Endometrium (tissue), 2 donors: Measurements from ENCODE around the gene PIERCE2.
"Not testable (repeated sequence)": the region's sequence is repeated elsewhere in the genome, so short reads cannot be mapped to it uniquely, and the experiment has no call there.

Experiments
- FAIRE-seq: peaks from 2 replicates; lab custom pipeline; 2012; peaks lifted over from hg19 to GRCh38; lab: Jason Lieb, UNC
- donor health status: control.
- donor health status: control.

The PIERCE2 gene, protein sequence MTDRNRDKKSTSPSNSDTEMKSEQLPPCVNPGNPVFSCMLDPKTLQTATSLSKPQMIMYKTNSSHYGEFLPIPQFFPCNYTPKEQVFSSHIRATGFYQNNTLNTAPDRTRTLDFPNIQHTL

DNA sequence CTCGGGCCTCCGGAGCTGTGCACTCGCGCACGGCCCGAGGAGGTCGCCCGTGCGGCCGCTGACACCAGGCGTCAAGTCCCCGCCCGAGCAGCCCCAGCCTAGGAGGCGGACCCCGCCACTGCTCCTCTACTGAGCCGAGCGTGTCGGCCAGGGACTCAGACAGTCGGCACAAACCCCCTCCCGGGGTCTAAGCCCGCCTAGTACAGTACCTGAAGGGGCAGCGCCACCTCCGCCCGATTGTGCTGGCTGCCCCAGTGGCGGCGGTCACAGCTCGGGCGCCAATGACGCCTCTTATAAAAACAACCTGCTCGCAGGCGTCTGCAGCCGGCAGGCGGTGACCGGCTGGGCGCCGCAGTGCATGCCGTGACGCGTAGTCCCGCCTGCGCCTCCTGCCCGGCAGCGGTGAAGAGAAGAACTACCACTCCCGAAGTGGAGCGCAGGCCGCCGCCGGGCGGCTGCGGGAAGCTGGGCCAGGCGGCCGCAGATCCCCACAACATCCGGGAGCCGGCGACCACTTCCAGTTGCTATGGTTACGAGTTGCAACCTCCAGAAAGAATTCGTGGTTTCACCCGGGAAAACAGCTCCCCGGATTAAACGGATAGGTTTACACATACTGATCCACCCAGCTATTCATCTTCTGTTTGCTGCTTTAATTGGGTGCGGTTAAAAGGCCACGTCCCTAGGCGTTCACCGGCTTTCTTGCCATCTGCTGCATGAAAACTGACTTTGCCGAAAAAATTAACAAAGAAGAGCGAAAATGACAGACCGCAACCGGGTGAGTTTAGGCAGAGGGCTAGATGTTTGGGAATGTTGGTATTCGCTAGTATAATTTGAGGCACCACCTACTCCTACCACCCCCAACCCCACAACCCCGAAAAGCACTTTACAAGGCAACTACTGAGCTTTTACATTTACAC, at the start of gene PIERCE2, which contains the start of gene CCPG1:
PIERCE2 (plus strand) TSS at position 484 of the 917 bp plus-strand sequence; CDS start at position 758, 274 bp downstream.
CCPG1 (minus strand) TSS at position 348 of the 917 bp plus-strand sequence. CDS start 18,935 bp downstream, outside the sequence.
- peak; percentile 65 for FAIRE-seq

DNA sequence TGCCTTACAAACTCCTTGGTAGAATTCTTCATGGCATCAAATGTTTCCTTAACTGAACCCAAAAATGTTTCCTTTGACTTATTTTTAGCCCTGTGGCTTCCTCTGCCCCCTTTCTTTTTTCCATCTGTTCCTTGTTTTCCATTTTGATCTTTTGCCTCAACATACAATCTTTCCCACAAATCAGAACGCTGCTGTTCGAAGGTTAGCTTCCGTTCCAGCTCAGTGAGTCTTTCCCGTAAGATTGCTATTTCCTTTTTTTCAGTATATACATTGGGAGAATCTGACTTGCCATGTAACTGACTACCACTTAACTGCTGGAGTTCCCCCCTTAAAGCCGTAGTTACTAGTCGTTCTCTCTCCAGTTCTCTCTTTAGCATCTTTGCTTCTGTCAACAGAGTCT, 48.0 kb upstream of the PIERCE2 start:
- no peak for FAIRE-seq

- FAIRE-seq = no peak
Measured at GRCh38 chr15:55361048-55361447, 47.2 kb upstream of the PIERCE2 start.

- FAIRE-seq = no peak
Measured at GRCh38 chr15:55362641-55363040, 45.7 kb upstream of the PIERCE2 start.

DNA sequence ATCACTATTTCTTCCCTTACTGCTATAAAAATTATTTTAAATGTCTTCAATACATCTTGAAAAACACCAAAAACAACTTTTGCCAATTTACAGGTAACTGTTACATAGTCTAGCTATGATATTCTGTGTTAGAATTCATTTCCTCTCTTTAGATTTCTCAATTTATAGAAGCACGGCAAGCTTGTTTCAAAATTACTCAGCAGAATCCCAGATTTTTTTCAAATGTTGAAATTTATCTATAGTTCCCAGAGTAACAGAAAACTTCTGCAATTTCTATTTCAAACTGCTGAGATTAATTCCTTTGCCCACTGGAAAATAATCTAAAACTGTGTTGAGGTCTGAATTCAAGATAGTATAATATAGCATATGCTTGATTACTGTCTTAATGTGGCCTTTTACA, 41.3 kb upstream of the PIERCE2 start:
- no peak for FAIRE-seq

DNA sequence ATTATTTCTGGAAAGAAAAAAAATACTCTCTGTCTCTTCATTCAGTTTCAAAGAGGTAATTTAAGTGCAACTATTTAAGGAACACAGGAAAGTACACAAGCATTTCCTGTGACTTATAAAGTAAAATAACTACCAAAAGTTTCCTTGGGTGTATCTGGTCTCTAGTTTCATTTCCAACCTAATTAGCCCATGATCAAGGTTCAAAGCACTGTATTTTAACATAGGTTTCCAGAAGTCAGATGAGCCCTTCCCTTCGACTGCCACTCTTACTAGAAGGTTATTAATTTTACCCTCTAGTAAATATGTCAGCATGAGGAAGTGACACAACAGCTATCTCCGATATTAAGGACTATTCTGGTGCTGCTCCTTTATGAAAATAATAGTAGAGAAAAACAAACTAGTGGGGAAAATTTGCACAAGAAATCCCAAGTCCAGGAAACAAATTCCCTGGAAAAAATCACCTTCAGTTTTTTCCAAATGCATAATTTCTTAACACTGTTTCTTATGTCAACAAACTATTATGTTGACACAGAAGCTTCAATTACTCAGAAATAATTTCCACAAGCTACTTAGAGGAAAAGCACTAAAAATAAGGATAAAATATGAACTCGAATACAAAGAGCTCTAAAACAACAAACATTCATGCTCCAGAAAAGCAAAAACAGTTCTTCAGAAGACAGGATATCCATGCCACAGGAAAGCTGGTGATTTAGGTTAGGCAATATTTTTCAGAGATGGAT, 35.4 kb upstream of the PIERCE2 start:
- no peak for FAIRE-seq

- no peak for FAIRE-seq
Measured at GRCh38 chr15:55379095-55379494, 29.2 kb upstream of the PIERCE2 start.

DNA sequence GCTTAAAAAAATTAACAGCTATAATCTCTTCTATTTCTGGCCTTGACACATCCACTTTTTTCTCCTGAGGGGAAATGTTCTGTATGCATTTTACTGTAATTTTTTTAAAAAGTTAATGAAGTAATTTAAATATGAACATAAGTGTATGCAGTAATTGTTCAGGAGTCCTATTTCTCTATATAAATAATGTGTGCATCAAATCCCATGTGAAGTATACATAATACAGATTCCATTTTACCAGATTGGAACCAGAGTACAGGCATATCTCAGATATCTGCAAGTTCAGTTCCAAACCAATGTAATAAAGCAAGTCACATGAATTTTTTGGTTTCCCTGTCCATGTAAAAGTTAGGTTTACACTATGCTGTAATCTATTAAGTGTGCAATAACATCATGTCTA, 26.7 kb upstream of the PIERCE2 start:
- FAIRE-seq = no peak

- no peak for FAIRE-seq
Measured at GRCh38 chr15:55383687-55384086, 24.6 kb upstream of the PIERCE2 start.

DNA sequence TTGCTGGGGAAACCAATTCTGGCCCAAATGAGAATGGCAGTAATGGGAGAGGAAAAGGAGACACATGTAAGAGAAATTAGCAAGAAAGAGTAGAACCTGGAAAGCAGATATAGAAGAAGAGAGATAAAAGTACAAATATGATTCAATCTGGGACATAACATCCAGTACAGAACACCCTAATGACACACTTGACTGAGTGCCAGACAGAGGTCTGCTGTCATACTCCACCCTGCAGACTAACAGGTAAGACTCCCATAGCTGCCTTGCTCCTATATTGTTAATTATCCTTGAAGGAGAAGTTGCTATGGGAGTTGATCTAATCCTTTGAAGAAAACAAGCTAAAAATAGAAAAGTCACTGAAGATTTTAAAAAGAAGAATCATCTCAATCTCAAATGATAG, 21.3 kb upstream of the PIERCE2 start:
- FAIRE-seq = no peak

DNA sequence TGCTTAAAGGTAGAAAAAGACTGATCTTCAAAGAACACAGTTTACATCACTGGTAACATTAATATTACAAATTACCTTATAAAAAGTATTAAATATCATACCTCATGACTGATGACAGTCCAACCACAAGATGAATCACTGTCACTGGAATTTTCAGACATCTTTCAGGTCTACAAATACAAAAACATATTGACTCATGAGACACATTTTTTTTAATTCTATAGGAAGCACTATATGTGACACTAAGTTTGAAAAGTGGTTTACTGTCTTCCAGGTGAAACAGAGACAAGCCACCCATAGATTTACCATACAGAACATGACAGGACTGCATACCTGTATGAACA, 19.1 kb upstream of the PIERCE2 start:
- no peak for FAIRE-seq

DNA sequence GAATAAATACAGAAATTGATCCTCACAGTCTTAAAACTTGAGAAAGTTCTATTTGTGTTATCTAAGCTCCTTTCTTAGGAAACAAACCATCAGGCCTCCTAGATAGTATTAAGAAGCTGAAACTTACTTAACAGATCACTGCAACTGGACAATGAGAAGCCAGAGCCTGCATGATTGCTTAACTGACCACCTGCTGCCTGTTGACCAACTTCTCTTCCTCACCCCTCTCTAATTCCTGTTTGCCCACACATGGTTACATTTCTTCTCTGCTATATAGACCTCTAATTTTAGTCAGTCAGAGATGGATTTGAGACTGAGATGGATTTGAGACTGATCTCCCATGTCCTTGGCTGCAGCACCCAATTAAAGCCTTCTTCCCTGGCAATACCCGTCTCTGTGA, 13.6 kb upstream of the PIERCE2 start:
- no peak for FAIRE-seq

DNA sequence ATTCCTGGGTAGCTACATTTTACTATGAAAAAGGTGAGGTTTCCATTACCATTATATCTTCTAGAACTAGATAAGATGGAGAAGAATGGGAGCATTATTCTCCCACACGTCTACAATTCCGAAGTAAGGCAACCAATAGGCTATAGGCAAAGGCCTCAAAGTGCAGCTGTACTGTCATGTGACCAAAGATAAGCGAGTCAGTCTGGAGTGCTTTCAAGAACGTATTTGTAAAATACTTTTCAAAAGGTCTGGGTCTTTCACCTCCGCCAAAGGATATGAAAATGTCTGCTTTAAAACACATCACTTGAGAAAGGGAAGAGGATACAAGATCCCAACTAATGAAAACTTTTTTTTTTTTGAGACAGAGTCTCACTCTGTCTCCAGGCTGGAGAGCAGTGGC, 10.1 kb upstream of the PIERCE2 start:
- no peak for FAIRE-seq

GRCh38 chr15:55400050-55400449, 8.2 kb upstream of the PIERCE2 start:
- not testable (repeated sequence) for FAIRE-seq

DNA sequence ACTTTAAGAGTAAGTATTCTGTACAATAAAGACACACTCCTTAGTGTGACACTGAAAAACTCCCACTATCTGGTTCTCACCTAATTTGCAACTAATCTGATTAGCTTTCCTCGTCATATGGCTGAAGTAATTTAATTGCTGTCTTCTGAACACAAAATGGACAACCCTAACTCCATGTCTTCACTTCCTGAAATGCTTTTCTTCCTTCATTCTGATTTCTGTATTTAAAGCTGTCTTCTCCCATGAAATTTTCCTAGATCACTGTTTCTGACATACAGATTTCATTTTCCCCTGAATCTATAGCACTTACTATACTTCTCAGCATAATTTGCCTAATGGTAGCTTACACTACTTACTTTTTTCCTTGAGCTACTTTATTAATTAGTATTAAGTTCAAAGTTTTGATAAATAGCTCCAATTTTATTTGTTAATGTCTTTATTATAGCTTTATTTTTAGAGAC, 6.5 kb upstream of the PIERCE2 start:
- FAIRE-seq = no peak

DNA sequence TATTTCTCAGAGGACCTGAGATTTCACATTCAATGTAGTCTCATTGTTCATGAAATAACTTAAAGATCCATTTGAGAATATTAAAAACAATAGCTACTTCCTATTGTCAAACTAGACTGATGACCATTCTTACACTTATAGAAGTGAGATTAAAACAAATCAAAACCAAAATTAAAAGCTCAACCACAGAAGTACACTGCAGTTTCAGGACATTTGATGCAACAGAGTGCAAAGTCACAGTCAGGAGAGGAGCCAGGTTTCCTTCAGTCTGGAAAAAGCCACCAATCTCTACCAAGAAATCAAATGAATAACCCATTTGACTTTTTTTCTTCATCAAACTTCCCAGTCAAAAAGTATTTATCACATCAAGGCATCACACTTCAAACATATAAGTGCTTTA, 5.6 kb upstream of the PIERCE2 start:
- FAIRE-seq = no peak

- no peak for FAIRE-seq
Measured at GRCh38 chr15:55403531-55403930, 4.8 kb upstream of the PIERCE2 start.

DNA sequence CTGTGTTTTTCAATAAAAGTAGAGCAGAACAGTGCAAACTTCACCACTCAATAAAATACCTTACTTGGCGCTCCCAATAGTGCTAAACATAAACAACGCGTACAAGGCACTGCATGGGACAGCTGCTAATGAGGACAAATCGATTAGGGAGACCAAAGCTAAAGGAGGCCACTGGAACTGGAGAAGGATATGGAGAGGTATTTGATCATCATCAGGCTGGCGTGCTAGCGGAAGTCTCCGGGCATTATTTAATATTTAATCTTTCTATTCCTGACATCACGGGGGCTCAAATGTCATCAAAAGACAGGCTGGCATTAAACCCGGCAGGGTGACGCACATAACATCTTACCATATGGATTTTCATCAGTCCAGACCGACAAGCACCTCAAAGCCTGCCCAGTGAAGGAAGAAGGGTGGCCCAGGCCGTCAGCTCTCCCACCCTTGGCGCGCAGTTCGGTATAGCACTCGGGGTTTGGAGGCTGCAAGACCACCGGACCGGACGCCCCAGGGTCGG, 740 bp upstream of the PIERCE2 start:
- FAIRE-seq = no peak

- FAIRE-seq = not testable (repeated sequence)
Measured at GRCh38 chr15:55408976-55409375, 681 bp downstream of the PIERCE2 start.

DNA sequence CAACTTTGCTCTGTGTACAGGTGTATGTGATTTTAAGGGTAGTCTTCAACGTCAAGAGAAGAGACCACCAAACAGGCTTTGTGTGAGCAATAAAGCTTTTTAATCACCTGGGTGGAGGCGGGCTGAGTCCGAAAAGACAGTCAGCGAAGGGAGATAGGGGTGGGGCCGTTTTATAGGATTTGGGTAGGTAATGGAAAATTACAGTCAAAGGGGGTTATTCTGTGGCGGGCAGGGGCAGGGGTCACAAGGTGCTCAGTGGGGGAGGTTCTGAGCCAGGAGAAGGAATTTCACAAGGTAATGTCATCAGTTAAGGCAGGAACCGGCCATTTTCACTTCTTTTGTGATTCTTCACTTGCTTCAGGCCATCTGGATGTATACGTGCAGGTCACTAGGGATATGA, 9.4 kb downstream of the PIERCE2 start:
- not testable (repeated sequence) for FAIRE-seq

- no peak for FAIRE-seq
Measured at GRCh38 chr15:55420171-55420866, 12.0 kb downstream of the PIERCE2 start.

- FAIRE-seq = no peak
Measured at GRCh38 chr15:55422089-55422488, 13.8 kb downstream of the PIERCE2 start.
